NCI-H345 treated with DMSO at 0.1 percent for 48 hours (cell line): ENCODE data around the gene PSORS1C2.

Experiments
- DNase-seq: peaks from one replicate; lab custom pipeline; 2025; ENCODE audit not compliant: unreplicated experiment; lab: John Stamatoyannopoulos, UW

Gene PSORS1C2

GRCh38 chr6:31114970-31115849, 23.7 kb downstream of the PSORS1C2 start:
- DNase-seq = no peak

- no peak for DNase-seq
Measured at GRCh38 chr6:31114541-31114878, 24.4 kb downstream of the PSORS1C2 start, which contains the start of gene PSORS1C1. Gene PSORS1C1, plus strand, starts transcription at chr6:31114800. Its CDS starts 14,833 bp downstream, at chr6:31129633.

GRCh38 chr6:31113861-31114540, 24.9 kb downstream of the PSORS1C2 start:
- no peak for DNase-seq

GRCh38 chr6:31112478-31112877, 26.4 kb downstream of the PSORS1C2 start, which contains the start of gene C6orf15:
Gene C6orf15, minus strand, starts transcription at chr6:31112575. Its CDS starts 20 bp downstream, at chr6:31112555.
- no peak for DNase-seq

GRCh38 chr6:31111712-31112111, 27.2 kb downstream of the PSORS1C2 start:
- no peak for DNase-seq

GRCh38 chr6:31110825-31111582, 27.9 kb downstream of the PSORS1C2 start:
- DNase-seq = no peak

- DNase-seq = no peak
Measured at GRCh38 chr6:31107052-31107451, 31.8 kb downstream of the PSORS1C2 start.

GRCh38 chr6:31103136-31103535, 35.7 kb downstream of the PSORS1C2 start:
- no peak for DNase-seq

- no peak for DNase-seq
Measured at GRCh38 chr6:31098449-31098938, 40.4 kb downstream of the PSORS1C2 start.

GRCh38 chr6:31096656-31097055, 42.2 kb downstream of the PSORS1C2 start:
- DNase-seq = no peak

GRCh38 chr6:31096215-31096614, 42.7 kb downstream of the PSORS1C2 start:
- no peak for DNase-seq

GRCh38 chr6:31094389-31094881, 44.4 kb downstream of the PSORS1C2 start:
- no peak for DNase-seq

- no peak for DNase-seq
Measured at GRCh38 chr6:31092769-31093505, 45.9 kb downstream of the PSORS1C2 start.

- no peak for DNase-seq
Measured at GRCh38 chr6:31092238-31092637, 46.6 kb downstream of the PSORS1C2 start.

- no peak for DNase-seq
Measured at GRCh38 chr6:31091680-31092079, 47.2 kb downstream of the PSORS1C2 start.

- DNase-seq = no peak
Measured at GRCh38 chr6:31090973-31091364, 47.9 kb downstream of the PSORS1C2 start.

GRCh38 chr6:31090275-31090972, 48.4 kb downstream of the PSORS1C2 start:
- DNase-seq = no peak
